Psoas muscle (tissue), 8 donors: ENCODE data around the gene URGCP. TPM values are rescaled to one million over a fixed set of nuclear protein-coding genes. Genes with fewer than 3 reads are reported as not detected.

Experiments
- ATAC-seq, 4 donors: fragments of 200-7000 bp; cut with Tn5 transposase; one replicate each; pipeline ENCODE4 v1.9.1; 2020; ENCODE audit warnings: moderate library complexity in 3 of 4, mild to moderate bottlenecking in 2 of 4
- DNase-seq, 2 donors: peaks; one replicate each; pipeline ENCODE4 v3.0.0-alpha.2; 2020
- H3K27ac ChIP-seq: fragments of 200-600 bp; one replicate; pipeline ENCODE4 v1.8.0; 2022
- H3K27me3 ChIP-seq, 3 donors: fragments of 200-600 bp in 1 of 3; one replicate each; pipeline versions ENCODE4 v1.6.1 to v1.8.0; 2013 to 2022; ENCODE audit warnings: low read length in 2 of 3, mild to moderate bottlenecking in 2 of 3, moderate library complexity in 1 of 3; ENCODE audit not compliant: insufficient read depth in 3 of 3
- H3K36me3 ChIP-seq, 2 donors: fragments of 200-600 bp in 1 of 2; one replicate each; pipeline versions ENCODE4 v1.6.1 to v1.8.0; 2013 to 2022; ENCODE audit warnings: low read depth in 1 of 2, mild to moderate bottlenecking in 1 of 2, moderate library complexity in 1 of 2; ENCODE audit not compliant: insufficient read depth in 1 of 2
- H3K4me1 ChIP-seq: fragments of 200-600 bp; one replicate; pipeline ENCODE4 v1.8.0; 2022
- H3K4me3 ChIP-seq: fragments of 200-600 bp; one replicate; pipeline ENCODE4 v1.8.0; 2022; ENCODE audit warnings: mild to moderate bottlenecking
- H3K9me3 ChIP-seq: fragments of 200-600 bp; one replicate; pipeline ENCODE4 v1.8.0; 2022
- WGBS, 3 donors: extraction: QIAGEN DNeasy Blood & Tissue Kit; methylation state at CpG; one replicate each; pipeline versions ENCODE4 v1.1.6 to v1.1.7; 2013; 5-methylcytosine and 5-hydroxymethylcytosine counted together
- intact Hi-C, 2 donors: fragments of 100-400 bp; cut with DNase I; formaldehyde crosslinking; loops; one replicate each; pipeline versions ENCODE4 v1.11.0 to v1.14.2; 2022
- polyA plus RNA-seq, 3 donors: library from polyadenylated mRNA; stranded (reverse); fragments of 200-250 nt; gene quantifications; one replicate each; pipeline ENCODE4 v1.2.3, GENCODE V29; 2013
- total RNA-seq, 4 donors: library from RNA; stranded (reverse); fragmentation: NEBNext Ultra II Directional in 2 of 4; extraction: Animal tissue kit (Norgen Biotek cat#: 25700) in 2 of 4; gene quantifications; one replicate each; pipeline versions ENCODE4 v1.2.1 to v1.2.4, GENCODE V29; 2021 to 2023
- TF ChIP-seq, protein P1 (sequence below): fragments of 200-600 bp; IDR thresholded peaks from one replicate; pipeline ENCODE4 v1.8.0; 2022; ENCODE audit warnings: antibody characterized with exemption
- donor health status: healthy with polysubstance abuse.
- donor health status: DM: no; HTN: no; CAD: no; lungs with moderate emphysema.
- donor health status: Bipolar disorder and iron deficiency.
- donor health status: healthy.
- donor health status: DM: yes; HTN: yes; CAD: no.
- donor health status: DM: no; HTN: no; CAD: no.
- donor health status: DM: no; HTN: no; CAD: no.
- donor health status: DM: yes; HTN: yes; CAD: no.

URGCP gene
- total and polyA plus RNA-seq, 7 donors, result 19.2 to 54.4 (median 41.3) TPM

DNA sequence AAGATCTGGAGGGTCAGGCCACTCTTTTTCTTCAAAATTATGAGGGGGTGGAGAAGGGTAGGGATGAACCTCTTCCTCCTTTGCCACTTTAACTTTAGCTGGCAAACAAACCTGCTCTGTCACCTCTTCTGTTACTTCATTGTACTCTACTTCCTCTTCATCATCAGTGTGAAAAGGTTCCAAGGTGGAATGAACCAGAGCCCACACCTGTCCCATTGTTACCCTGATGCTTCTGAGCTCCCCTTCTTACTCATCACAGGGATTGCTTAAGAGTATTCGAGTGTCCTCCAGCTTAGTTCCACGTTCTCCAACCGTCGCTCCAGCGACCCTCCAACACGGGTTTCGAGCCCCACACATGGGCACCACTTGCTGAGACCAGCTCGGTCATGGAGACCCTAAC lies 42.3 kb downstream of the URGCP start:
- H3K4me1 ChIP-seq, result peaks cover 9% of the 10 kb centered on the region
- H3K4me3 ChIP-seq, result no peak overlapping the region
- no peak for DNase-seq
- H3K36me3 ChIP-seq, result peaks cover 8 to 30% of the 10 kb centered on the region in 2 donors
- TF ChIP-seq, protein P1, sequence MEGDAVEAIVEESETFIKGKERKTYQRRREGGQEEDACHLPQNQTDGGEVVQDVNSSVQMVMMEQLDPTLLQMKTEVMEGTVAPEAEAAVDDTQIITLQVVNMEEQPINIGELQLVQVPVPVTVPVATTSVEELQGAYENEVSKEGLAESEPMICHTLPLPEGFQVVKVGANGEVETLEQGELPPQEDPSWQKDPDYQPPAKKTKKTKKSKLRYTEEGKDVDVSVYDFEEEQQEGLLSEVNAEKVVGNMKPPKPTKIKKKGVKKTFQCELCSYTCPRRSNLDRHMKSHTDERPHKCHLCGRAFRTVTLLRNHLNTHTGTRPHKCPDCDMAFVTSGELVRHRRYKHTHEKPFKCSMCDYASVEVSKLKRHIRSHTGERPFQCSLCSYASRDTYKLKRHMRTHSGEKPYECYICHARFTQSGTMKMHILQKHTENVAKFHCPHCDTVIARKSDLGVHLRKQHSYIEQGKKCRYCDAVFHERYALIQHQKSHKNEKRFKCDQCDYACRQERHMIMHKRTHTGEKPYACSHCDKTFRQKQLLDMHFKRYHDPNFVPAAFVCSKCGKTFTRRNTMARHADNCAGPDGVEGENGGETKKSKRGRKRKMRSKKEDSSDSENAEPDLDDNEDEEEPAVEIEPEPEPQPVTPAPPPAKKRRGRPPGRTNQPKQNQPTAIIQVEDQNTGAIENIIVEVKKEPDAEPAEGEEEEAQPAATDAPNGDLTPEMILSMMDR, result no peak
- no peak for ATAC-seq
- H3K9me3 ChIP-seq, result no peaks in the 10 kb centered on the region
- intact Hi-C loops, result no loop called here
- 88 to 94% (median 91%) methylated on average over 8 of the region's 8 CpGs for WGBS, 3 donors
- no peaks in the 10 kb centered on the region for H3K27me3 ChIP-seq
- no peak overlapping the region for H3K27ac ChIP-seq

DNA sequence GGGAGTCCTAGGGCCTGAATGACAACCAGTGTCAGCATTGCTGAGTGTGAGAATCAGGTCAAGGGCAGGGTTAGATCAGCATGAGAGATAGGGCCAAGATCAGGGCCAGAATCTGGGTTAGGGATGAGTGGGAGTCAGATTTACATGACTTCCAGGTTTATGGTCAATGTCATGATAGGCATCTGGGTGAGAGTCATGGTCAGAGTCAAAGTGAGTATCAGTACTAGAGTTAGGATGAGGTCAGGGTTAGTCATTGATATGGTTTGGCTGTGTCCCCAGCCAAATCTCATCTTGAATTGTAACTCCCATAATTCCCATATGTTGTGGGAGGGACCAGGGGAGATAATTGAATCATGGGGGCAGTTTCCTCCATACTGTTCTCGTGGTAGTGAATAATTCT lies 49.4 kb downstream of the URGCP start:
- ATAC-seq (no peak), DNase-seq (no peak)
- Histone ChIP-seq H3K27me3 (no peaks in the 10 kb centered on the region), H3K27ac (no peak overlapping the region), H3K4me3 (no peak overlapping the region), H3K4me1 (no peaks in the 10 kb centered on the region), H3K36me3 (no peaks in the 10 kb centered on the region), H3K9me3 (no peaks in the 10 kb centered on the region)
- intact Hi-C loops, result no loop called here
- WGBS, 3 donors, result 64 to 80% (median 79%) methylated on average over 1 of the region's 1 CpG
- TF ChIP-seq, protein P1, result no peak

- WGBS, 3 donors, result 90 to 94% (median 91%) methylated on average over 4 of the region's 4 CpGs
- TF ChIP-seq, protein P1, result no peak
These were observed 50.1 kb downstream of the URGCP start for GRCh38 chr7:43856316-43856715.

GRCh38 chr7:43855176-43855575 lies 51.2 kb downstream of the URGCP start:
- no peaks in the 10 kb centered on the region for H3K27me3 ChIP-seq
- TF ChIP-seq, protein P1, result no peak
- no peak overlapping the region for H3K4me3 ChIP-seq
- no peaks in the 10 kb centered on the region for H3K4me1 ChIP-seq
- H3K36me3 ChIP-seq, result no peaks in the 10 kb centered on the region
- H3K9me3 ChIP-seq, result no peaks in the 10 kb centered on the region
- DNase-seq, result no peak
- intact Hi-C loops, result no loop called here
- no peak overlapping the region for H3K27ac ChIP-seq
- no peak for ATAC-seq

More at GRCh38 chr7:43856316-43856715, 50.1 kb downstream of the URGCP start:
- H3K27me3 ChIP-seq, result no peaks in the 10 kb centered on the region
- H3K36me3 ChIP-seq, result no peaks in the 10 kb centered on the region
- ATAC-seq, result no peak
- no peak for DNase-seq
- intact Hi-C loops, result no loop called here
- H3K4me1 ChIP-seq, result no peaks in the 10 kb centered on the region
- no peak overlapping the region for H3K4me3 ChIP-seq
- H3K27ac ChIP-seq, result no peak overlapping the region
- H3K9me3 ChIP-seq, result no peaks in the 10 kb centered on the region

GRCh38 chr7:43851805-43852204 lies 54.6 kb downstream of the URGCP start:
- Histone ChIP-seq H3K9me3 (no peaks in the 10 kb centered on the region), H3K36me3 (no peaks in the 10 kb centered on the region), H3K27me3 (no peaks in the 10 kb centered on the region), H3K4me1 (no peaks in the 10 kb centered on the region), H3K27ac (no peak overlapping the region), H3K4me3 (no peak overlapping the region)
- DNase-seq (no peak), ATAC-seq (no peak)
- WGBS, 3 donors, result 81 to 88% (median 86%) methylated on average over 2 of the region's 2 CpGs
- TF ChIP-seq, protein P1, result no peak
- intact Hi-C loops, result no loop called here
